Activated effector memory CD4-positive, alpha-beta T cell treated with Interleukin-2 at 50 U/mL for 16 hours (primary cell): Measurements from ENCODE around the gene DNAJC4.
"Not testable (repeated sequence)": the region's sequence is repeated elsewhere in the genome, so short reads cannot be mapped to it uniquely, and the experiment has no call there.

Experiments used
- DNase-seq: peaks from one replicate; pipeline ENCODE4 v3.0.0-alpha.2; 2020

DNAJC4 gene

DNA sequence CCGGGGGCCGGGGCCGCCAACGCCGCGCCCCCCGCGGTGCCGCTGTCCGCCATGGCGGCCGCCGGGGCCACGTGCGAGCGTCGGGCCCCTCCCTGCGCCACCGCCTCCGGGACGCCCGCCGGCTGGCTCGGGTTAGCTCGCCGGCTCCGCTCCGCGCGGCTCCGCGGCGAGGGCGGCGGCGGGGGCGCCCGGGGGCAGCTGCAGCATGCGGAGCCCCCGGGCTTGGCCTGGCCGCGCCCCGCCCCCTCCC is 16.2 kb downstream of the DNAJC4 start:
- not testable (repeated sequence) for DNase-seq

DNA sequence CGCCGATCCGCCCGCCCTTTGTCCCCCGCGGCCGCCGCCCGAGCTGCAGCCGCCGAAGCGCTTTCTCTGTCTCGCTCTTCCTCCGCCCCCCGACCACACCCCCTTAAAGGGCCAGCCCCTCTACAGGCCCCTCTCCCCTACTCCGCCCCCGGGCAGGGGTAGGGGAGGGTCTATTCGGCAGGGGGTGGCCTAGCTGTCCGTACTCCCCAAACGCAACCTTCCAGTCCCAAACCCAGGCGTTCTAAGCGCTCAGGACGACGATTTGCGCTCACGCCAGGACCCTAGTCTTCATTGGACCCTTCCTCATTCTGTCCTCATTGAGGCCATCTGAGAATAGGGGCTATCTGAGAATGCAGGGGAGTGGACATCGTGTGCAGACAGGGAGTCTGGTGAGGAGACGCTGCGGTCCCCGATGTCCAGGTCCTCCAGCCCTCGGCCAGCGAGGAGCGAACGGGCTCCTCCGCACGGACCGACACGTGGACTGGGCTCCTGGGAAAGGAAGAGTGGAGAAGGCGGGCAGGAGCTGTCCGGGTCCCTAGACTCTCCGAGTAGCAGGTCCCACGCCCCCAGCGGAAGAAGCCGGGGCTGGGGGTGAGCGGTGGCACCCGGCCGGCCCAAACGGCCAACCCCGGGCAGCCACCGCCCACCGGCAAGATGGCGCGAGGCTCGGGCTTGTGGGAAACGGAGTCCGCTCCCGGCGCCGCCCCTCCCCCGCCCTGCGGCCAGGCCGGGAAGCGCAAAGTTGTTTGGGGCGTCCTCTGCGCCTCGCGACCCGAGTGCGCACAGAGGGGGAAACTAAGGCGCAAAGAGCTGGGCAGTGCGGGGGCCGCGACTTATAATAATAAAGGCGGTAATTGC is 16.8 kb downstream of the DNAJC4 start, which contains the start of gene PPP1R14B:
Gene PPP1R14B (minus strand): TSS at position 73 of the 858 bp plus-strand sequence. CDS start 270 bp downstream, outside the sequence.
- peak; percentile 72 for DNase-seq

DNA sequence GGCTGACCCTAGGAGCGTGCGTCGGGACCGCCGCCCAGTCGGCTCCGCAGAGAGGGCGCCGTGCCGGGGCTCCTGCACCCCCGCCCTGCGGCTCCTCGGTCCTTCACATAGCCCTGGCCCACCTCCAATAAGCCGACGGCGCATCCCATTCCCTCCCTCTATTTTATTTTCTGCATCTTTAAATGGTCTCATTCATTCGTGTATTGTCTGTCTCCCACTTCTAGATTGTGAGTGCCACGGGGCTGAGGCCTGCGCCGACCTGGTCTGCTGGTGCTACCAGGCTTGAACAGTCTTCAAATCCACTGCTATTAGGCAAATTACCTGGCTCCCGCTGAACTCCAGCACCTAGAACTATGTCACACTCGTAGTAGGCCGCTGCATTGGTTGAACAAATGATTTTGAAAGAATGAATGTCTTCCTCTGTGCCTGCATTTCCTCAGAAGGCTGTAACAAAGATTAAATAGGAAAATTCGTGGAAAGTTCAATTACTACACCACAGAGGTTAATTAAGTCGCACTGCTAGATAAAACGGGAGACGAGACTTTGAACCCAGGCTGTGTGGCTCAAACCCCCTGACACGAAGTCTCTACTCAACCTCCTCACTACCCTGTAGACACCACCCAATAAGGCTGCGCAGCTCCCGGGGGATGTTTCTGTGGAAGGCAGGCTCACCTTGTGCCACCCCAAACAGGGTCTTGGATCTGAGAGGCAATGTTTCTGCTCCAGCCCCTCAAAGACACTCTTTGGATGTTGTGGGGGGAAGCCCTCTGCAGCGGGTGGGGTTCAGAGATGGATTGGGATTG is 17.6 kb downstream of the DNAJC4 start:
- DNase-seq: no peak

DNA sequence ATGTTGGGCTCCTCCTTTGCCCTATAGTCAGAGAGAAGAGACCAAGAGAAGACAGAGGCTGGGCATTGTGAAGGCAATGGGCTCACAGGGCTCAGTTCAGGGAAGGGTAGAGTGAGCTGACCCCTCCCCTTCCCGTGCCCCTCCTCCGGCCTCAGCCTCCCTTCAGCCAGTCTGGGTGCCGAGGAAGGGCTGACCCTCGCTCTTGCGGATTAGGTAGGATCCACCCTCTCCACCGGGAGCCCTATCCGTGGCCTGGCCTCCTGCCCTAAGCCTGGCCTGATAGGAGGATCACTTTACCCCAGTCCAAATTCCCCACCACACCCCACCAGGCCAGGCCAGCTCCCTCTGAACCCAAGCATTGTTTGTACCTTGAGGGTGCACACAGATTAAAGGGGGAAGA is 18.2 kb downstream of the DNAJC4 start:
- DNase-seq: no peak

DNA sequence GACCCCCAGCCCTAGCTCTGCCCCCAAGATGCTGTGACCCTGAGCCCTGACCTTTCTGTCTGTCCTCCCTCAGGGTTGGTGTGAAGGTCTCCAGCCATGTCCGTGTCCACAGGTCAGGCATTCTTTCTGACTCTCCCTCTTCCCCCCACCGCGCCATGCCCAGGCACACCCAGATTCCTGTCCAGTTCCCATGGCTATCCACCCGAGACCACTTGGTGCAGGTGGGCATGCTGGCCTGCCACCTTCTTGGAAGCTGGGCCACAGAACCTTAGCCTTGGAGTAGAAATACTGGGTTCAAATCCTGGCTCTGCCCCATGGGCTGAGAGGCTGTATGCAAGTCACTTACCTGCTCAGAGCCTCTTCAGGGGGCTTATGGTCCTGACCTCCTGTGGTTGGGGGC is 18.7 kb downstream of the DNAJC4 start:
- no peak for DNase-seq

DNA sequence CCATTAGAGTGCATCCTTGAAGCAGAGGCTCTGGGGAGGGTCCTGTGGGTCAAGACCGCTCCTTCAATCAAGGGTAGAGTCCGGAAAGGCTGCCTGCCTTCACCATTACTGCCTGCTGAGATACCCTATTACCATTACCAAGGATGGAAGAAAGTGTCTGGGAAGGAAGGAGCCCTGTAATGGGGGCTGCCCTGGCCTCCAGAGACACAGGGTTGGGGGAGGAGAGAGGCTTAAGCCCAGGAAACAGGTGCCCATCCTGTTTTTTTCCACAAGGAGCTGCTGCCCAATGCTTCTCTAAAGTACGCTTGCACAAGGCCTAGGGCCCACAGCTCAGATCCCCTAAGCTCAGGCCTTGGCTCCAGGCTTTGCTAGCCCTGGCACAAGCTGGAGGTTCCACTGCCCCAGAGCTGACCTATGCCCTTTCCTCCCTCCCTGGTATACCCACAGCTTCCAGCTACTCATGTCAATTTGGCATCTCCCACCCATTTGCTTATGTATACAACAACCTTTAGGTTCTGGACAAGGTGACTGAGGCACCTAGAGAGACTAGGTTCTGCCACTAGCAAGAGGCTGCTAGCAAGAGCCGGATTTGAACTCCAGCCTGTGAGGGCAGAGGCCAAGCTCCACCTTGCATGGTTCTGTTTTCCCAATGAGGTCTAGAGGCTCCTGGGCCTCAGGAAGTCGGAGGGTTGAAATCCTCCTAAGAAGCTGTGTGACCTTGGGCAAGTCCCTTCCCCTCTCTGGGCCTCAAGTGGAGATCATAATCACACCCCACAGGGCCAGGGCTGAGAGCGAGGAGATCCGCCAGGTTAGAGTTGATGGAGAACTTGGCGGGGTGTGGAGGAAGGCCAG is 19.4 kb downstream of the DNAJC4 start:
- no peak for DNase-seq

DNA sequence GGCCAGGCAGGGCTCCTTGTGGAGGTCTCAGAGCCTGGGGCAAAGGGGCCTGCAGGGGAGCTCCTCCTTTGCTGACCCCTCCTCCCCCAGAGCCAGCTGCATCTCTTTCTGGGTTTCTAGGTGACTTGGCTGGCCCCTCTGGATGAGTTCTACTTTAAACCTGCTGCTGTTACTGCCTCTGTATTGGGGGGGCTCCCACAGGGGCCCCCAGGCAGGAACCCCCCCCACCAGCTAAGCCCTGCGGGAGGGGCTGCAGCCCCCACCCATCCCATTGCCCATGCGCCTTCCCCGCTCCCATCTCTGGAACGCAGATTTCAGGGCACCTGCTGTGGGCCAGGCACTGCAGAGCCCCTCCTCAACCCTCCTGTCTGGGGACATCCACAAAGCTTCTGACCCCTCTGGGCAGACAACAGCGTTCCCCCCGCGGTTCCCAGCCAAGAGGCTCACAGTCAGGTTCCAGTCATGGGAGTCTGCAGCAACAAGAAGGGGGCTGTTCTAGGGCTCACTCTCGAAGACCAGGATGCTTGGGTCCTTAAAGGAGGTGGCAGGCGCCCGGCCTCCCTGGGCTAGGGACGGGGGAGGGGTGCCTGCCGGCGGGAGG is 20.2 kb downstream of the DNAJC4 start:
- DNase-seq: no peak

DNA sequence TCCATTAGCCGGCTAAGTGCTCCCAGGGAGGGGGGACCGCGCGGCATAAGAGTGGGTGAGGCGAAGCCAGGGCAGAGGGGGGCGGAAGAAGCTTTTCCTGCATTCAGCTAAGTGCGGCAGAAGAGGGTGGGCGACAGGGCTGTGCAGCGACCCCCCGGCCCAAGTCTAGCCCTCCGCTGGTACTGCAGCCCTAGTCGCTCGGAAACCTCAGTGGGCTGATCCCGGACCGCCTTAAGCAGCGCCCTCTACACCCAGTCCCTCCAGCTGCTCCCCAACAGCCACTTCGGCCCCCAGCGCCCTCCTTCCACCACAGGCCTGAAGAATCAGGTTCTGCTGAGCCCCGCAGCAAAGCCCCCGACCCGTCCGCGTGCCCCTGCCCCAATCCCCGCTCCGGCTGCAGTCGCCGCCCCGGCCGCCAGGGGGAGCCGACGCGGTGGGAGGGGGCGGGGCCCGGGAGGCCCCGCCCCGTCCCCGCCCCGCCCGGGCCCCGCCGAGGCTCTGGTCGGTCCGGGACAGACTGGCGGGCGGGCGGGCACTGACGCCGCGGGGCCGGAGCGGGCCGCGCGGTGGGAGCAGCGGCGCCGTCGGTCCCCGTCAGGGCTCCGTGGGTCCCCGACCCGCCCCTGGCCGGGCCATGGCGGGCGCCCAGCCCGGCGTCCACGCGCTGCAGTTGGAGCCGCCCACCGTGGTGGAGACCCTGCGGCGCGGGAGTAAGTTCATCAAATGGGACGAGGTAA is 20.8 kb downstream of the DNAJC4 start, which contains the start of gene PLCB3:
Gene PLCB3 (plus strand): TSS at position 515 of the 737 bp plus-strand sequence. CDS start 120 bp downstream, at position 635.
- peak; percentile 65 for DNase-seq

DNA sequence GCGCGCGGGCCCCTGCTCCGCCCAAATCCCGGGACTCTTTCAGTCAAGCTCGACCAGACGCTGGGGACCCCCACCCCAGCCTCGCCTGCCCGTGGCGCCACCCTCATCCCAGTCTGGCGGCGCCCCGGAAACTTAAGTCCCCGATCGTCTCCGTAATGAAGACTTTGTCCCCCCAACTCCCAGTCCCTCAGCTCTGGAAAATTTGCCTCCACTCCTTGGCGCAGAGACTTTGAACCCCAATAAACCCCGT is 21.3 kb downstream of the DNAJC4 start:
- DNase-seq: no peak

DNA sequence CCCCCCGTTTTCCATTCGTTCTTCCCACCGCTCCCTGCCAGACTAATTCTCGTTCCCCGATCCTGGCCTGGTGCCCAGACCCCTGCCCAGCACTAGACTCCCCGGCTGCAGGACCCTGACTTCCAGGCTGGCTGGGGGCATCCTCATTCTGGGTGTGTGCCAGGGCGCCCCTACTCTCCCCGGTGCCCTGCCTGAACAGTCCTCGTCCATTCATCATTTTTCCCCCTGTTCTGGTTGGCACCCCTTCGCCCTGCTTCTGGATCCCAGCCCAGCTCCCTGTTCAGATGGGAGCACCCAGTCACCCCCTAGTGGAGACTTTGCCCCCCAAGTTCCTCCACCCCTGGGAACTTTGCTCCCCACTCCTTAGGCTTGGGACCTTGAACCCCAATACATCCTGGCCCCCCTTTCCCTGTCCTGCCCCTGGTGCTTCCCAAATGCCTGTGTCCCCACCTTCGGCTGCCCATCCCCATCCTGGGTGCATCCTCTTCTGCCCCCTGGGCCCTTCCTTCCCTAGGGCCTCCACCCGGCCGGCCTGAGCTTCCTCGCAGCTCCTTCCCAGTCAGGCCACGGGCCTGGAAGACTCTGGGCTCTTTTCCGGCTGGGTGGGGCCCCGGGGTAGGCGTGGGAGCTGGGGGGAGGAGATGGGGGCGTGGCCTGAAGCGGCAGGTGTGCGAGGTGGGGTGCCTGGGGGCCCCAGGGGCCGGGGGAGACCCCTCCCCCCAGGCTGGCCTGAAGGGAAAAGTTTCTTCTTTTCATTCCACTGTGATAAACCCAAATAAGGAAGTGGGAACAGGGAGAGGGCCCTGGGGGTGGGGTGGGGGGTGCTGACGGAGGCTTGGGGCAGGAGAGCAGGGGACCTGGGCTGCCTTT is 21.9 kb downstream of the DNAJC4 start:
- no peak for DNase-seq

DNA sequence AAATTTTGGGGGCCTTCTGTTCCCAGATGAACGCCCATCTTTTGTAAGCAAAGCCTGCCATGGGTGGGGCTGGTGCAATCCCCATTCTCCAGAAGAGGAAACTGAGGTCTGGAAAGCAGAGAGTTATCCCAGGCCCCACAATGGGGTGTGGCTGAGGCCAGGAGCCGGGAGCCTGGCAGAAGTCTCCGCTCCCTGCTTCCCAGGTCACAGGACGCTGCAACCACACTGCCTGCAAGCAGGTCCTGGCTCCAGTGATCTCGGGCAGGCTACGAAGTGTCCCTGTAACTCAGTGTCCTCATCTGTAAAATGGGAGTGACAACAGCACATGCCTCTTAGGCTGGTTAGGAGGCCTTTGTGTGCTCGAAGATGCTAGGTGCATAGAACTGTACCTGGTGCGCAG is 22.7 kb downstream of the DNAJC4 start:
- no peak for DNase-seq

DNA sequence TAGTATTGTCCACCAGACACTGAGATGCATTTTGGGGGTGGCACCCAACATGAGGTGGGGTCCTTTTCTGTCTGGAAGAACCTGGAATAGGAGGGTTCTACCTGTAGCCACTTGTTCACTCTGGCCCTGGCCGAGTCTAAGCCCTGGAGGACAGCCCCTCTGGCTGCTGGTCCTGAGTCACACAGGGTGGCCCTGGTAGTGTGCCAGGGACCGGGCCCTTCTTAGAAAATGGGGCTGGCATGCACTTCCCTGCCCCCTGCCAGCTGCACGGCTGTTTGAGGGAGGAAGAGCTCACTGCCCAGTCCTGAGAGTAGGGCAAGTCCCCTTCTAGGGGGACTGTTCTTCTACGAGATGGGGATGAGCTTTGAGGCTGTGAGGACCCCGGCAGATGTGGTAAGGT is 23.1 kb downstream of the DNAJC4 start:
- no peak for DNase-seq

DNA sequence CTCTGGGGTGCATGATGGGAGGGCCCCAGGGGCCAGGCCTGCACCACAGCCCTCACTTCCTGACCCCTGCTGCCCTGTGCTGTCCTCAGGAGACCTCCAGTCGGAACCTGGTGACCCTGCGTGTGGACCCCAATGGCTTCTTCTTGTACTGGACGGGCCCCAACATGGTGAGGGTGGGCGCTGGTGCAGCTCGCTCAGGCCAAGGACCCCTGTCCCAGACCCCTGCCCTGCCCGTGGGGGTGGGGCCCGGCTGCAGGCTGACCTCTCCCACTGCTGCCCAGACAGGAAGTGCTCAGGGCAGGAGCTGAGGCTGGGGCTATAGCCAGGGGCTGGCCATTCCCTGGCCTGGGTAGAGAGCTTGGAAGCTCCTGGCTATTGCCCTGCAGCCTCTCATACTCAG is 24.0 kb downstream of the DNAJC4 start:
- DNase-seq: no peak

DNA sequence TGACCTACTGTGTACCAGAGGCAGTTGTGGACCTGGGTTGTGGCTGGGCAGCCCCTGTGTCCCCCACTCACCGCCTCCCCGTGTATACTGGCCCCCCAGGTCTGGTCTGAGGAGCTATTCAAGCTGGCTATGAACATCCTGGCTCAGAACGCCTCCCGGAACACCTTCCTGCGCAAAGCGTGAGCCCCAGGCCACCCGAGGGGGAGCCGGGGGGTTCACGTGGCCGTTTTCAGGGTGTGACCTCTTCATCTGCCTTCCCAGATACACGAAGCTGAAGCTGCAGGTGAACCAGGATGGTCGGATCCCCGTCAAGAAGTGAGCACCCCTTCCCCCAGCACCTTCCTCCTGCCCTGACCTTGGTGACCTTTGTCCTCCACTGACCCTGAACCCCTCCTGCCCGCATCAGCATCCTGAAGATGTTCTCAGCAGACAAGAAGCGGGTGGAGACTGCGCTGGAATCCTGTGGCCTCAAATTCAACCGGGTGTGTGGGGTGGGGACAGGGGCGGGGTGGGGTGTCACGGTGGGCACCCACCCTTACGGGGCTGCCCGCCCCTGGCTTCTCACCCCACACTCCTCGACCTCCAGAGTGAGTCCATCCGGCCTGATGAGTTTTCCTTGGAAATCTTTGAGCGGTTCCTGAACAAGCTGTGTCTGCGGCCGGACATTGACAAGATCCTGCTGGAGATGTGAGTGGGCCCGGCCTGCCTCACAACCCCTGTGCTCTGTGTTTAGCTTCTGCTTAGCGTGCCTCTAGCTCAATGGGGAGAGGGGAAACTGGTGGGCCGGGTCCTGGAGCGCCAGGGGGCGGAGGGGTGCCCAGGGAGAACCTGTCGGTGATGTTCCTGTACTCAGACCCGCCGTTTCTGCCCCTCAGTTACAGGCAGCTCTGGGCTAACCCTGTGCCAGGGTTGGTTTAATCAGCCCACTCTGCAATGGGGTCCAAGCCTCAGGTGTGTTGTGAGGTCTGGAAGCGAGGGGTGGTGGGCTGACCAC is 25.1 kb downstream of the DNAJC4 start:
- no peak for DNase-seq

DNA sequence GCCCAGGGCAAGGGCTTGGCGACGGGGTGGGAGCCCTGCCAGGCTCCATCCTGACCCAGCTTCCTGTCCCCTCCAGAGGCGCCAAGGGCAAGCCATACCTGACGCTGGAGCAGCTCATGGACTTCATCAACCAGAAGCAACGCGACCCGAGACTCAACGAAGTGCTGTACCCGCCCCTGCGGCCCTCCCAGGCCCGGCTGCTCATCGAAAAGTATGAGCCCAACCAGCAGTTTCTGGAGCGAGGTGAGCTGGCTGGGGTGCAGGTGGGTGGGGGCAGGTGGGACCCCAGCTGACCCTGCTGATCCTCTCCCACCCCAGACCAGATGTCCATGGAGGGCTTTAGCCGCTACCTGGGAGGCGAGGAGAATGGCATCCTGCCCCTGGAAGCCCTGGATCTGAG is 26.0 kb downstream of the DNAJC4 start:
- no peak for DNase-seq

DNA sequence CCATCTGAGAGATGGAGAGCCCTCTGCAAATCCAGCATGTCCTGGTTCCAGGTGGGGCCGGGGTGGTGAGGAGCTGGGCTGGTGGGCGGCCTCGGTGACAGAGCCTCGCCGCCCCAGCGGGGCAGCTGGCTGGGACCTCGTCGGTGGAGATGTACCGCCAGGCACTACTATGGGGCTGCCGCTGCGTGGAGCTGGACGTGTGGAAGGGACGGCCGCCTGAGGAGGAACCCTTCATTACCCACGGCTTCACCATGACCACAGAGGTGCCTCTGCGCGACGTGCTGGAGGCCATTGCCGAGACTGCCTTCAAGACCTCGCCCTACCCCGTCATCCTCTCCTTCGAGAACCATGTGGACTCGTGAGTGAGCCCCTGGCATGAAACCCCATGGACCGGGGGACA is 28.0 kb downstream of the DNAJC4 start:
- no peak for DNase-seq

DNA sequence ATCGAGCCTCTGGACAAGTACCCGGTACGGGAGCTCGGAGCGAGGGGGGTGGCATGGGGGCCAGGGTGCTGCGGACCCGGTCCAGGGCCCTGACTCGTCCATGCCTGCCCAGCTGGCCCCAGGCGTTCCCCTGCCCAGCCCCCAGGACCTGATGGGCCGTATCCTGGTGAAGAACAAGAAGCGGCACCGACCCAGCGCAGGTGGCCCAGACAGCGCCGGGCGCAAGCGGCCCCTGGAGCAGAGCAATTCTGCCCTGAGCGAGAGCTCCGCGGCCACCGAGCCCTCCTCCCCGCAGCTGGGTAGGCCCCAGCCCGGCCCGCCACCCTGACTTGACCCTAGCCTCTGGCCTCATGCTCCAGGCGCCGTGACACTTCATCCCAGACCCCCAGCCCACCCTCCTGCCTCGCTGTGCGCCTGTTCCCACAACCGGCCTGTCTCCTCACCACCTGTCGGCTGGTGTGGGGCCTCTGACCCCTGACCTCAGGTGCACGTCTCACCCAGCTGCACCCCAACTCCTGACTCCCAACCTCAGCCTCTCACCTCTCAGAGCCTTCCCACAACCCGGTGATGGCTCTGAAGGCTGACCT is 28.7 kb downstream of the DNAJC4 start:
- DNase-seq: no peak

DNA sequence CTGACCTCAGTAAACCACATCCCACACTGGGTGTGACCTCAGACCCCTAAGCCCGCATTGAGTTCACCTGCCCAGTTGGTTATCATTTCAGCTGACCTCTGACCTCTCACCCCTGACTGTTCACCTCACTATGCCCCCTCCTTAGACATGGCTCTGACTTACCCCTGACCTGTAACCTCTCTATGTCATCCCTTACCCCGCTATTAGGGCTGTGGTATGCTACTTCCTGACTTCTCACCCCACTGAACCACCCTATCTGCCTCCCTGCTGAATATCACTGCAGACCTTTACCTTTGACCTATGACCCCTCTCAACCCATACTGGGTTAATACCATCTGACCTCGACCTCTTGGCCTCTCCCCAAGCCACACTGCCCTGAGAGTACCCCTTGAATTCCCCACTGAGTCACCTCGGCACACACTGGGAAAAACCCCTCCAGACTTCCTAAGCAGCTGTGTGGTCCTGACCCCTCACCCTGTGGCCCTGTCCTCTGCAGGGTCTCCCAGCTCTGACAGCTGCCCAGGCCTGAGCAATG is 29.3 kb downstream of the DNAJC4 start:
- DNase-seq: no peak

DNA sequence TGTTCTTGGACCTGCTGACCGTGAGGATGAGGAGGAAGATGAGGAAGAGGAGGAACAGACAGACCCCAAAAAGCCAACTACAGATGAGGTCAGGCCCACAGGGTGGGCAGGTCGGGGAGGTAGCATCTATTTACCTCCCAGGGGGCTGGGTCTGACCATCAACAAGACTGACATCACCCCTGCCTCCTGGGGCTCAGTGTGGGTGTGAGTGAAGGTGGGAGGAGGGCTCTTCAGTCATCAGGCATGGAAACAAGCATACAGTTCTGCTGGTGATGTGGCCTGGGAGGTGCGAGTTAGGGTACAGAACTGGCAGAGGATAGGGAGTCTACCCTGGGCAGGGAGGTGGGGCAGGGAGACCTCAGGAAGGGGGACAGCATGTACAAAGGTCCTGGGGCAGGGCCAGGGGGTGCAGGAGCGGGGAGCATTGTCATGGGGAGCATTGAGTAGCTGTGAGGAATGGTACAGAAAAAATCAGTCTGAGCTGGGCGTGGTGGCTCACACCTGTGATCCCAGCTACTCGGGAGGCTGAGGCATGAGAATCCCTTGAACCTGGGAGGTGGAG is 29.9 kb downstream of the DNAJC4 start:
- no peak for DNase-seq
